ENCODE data around the gene RBM10. TPM values are rescaled to one million over a fixed set of nuclear protein-coding genes. Genes with fewer than 3 reads are reported as not detected.
A peak's percentile ranks its signal among the peaks of the same experiment; 100 is the strongest.

RBM10 gene
- total RNA-seq, 1 donor from 2014 or later = 74.6 TPM

DNA sequence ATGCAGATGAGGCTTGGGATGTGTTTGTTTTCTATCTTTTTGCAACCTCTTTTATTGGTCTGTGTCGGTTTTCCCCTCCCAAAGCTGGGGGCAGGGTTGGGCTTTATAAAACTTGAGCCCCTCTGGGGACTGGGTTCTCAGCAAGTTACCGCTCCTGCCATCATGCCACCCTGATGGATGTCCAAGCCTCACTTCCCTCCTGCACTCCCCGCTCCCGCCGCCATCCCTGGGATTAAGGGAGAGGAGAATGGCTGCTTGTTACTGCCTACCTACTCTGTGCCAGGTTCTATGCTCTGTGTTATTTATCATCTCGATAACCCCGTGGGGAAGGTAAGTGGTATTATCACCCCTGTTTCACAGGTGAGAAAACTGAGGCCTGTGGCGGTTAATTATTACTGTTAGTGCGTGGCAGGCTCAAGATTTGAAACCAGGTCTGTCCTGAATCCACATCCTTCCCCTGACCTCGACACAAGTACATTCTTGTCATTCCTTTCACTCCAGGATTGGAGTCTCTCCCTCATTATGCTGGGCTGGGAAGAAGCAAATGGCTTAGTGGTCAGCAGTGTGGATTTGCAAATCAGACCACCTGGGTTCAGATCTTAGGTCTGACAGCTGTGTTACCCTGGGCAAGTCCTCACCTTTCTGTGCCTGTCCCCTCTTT is 53.1 kb downstream of the RBM10 start:
- Mint-ChIP-seq H3K4me3 (ENCODE audit: unreplicated experiment) (peak overlapping the region; percentile 34), H3K36me3 (ENCODE audit: unreplicated experiment) (no peaks in the 10 kb centered on the region), H3K27ac (ENCODE audit: unreplicated experiment) (no peak overlapping the region), H3K9me3 (ENCODE audit: unreplicated experiment) (peaks cover 12% of the 10 kb centered on the region), H3K4me1 (ENCODE audit: low read depth, unreplicated experiment) (peaks cover 12% of the 10 kb centered on the region), H3K27me3 (ENCODE audit: unreplicated experiment) (peaks cover 3% of the 10 kb centered on the region)
- no peak for DNase-seq
- TF ChIP-seq, protein P1, sequence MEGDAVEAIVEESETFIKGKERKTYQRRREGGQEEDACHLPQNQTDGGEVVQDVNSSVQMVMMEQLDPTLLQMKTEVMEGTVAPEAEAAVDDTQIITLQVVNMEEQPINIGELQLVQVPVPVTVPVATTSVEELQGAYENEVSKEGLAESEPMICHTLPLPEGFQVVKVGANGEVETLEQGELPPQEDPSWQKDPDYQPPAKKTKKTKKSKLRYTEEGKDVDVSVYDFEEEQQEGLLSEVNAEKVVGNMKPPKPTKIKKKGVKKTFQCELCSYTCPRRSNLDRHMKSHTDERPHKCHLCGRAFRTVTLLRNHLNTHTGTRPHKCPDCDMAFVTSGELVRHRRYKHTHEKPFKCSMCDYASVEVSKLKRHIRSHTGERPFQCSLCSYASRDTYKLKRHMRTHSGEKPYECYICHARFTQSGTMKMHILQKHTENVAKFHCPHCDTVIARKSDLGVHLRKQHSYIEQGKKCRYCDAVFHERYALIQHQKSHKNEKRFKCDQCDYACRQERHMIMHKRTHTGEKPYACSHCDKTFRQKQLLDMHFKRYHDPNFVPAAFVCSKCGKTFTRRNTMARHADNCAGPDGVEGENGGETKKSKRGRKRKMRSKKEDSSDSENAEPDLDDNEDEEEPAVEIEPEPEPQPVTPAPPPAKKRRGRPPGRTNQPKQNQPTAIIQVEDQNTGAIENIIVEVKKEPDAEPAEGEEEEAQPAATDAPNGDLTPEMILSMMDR (IDR thresholded peaks at IDR 0.05; ENCODE audit: partially characterized antibody, unreplicated experiment) = no peak

DNA sequence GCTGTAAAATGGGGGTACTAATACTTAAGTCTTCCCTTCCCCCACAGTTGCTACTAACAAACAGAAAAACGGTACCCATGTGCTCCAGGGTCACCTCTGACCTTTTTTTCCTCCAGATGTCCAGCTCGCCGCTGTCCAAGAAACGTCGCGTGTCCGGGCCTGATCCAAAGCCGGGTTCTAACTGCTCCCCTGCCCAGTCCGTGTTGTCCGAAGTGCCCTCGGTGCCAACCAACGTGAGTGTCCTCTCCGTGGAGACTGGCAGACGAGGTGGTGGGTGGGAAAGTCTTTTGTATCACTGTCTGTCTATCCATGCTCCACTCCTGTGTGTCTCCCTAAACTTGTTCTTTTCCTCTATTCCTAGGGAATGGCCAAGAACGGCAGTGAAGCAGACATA is 53.7 kb downstream of the RBM10 start:
- TF ChIP-seq, protein P1 (IDR thresholded peaks at IDR 0.05; ENCODE audit: partially characterized antibody, unreplicated experiment) = no peak
- Mint-ChIP-seq H3K27me3 (ENCODE audit: unreplicated experiment) (peaks cover 3% of the 10 kb centered on the region), H3K9me3 (ENCODE audit: unreplicated experiment) (peaks cover 12% of the 10 kb centered on the region), H3K4me3 (ENCODE audit: unreplicated experiment) (peak overlapping the region; percentile 34), H3K4me1 (ENCODE audit: low read depth, unreplicated experiment) (peaks cover 12% of the 10 kb centered on the region), H3K27ac (ENCODE audit: unreplicated experiment) (no peak overlapping the region), H3K36me3 (ENCODE audit: unreplicated experiment) (no peaks in the 10 kb centered on the region)
- DNase-seq = no peak

DNA sequence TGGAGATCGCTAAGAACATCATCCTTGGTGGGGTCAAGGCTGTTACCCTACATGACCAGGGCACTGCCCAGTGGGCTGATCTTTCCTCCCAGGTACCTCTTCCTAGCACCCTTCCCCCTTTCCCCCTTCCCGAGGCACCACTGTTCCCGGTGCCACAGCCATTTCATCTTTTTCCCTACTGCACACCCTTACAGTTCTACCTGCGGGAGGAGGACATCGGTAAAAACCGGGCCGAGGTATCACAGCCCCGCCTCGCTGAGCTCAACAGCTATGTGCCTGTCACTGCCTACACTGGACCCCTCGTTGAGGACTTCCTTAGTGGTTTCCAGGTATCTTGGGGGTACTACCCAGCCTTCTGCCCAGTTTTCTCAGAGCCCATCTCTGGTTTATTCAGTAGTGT is 54.3 kb downstream of the RBM10 start:
- no peak overlapping the region for H3K4me3 Mint-ChIP-seq (ENCODE audit: unreplicated experiment)
- DNase-seq = no peak
- peaks cover 12% of the 10 kb centered on the region for H3K9me3 Mint-ChIP-seq (ENCODE audit: unreplicated experiment)
- TF ChIP-seq, protein P1 (IDR thresholded peaks at IDR 0.05; ENCODE audit: partially characterized antibody, unreplicated experiment) = no peak
- H3K4me1 Mint-ChIP-seq (ENCODE audit: low read depth, unreplicated experiment) = peaks cover 12% of the 10 kb centered on the region
- no peaks in the 10 kb centered on the region for H3K36me3 Mint-ChIP-seq (ENCODE audit: unreplicated experiment)
- H3K27me3 Mint-ChIP-seq (ENCODE audit: unreplicated experiment) = peaks cover 3% of the 10 kb centered on the region
- no peak overlapping the region for H3K27ac Mint-ChIP-seq (ENCODE audit: unreplicated experiment)

DNA sequence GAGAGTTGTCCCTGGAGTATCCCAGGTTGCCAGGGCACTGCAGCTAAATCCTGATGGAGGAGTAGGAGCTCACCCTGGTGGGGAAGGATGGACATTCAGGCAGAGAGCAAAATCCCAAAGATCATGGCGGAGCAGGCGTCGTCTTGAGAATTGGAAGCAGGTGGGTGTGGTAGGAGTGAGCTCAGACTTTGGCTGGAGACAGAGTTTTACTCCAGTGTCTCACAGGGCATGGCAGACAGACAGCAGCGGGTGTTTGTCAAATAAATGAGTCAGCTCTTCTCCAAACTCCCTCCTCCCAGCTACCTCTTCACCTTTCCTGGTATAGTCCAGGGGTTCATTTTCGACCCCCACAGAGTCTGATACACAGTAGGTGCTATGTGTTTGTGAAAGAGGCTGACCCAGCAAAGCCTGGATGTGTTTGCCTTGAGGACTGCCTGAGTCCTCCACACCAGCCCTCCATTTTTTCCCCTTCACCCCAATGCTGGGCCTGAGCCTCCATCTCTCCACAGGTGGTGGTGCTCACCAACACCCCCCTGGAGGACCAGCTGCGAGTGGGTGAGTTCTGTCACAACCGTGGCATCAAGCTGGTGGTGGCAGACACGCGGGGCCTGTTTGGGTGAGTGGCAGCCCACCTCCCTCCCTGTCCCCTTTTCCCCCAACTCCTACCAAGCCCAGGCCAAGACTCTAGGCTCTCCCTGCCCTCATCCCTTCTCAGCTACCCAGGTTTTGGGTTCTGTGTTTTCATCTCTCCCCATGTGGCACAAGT is 55.5 kb downstream of the RBM10 start:
- H3K4me3 Mint-ChIP-seq (ENCODE audit: unreplicated experiment) = no peak overlapping the region
- peaks cover 12% of the 10 kb centered on the region for H3K9me3 Mint-ChIP-seq (ENCODE audit: unreplicated experiment)
- peaks cover 12% of the 10 kb centered on the region for H3K4me1 Mint-ChIP-seq (ENCODE audit: low read depth, unreplicated experiment)
- H3K27ac Mint-ChIP-seq (ENCODE audit: unreplicated experiment) = no peak overlapping the region
- TF ChIP-seq, protein P1 (IDR thresholded peaks at IDR 0.05; ENCODE audit: partially characterized antibody, unreplicated experiment) = no peak
- DNase-seq = no peak
- H3K27me3 Mint-ChIP-seq (ENCODE audit: unreplicated experiment) = no peaks in the 10 kb centered on the region
- no peaks in the 10 kb centered on the region for H3K36me3 Mint-ChIP-seq (ENCODE audit: unreplicated experiment)

All from glutamatergic neuron (in vitro differentiated cells).